Fibroblast of the aortic adventitia (primary cell): ENCODE data around the gene RNF220. TPM values are rescaled to one million over a fixed set of nuclear protein-coding genes. Genes with fewer than 3 reads are reported as not detected.

Experiments
- DNase-seq: peaks from one replicate; pipeline ENCODE4 v3.0.0-alpha.2; 2010; ENCODE audit warnings: low read depth
- H3K4me3 ChIP-seq: 2 replicates; pipeline ENCODE4 v1.5.1; 2011; ENCODE audit warnings: low read depth, mild to moderate bottlenecking, control low read depth, low read length, moderate library complexity
- total RNA-seq: library from RNA; depleted of rRNA; stranded (reverse); fragments of >200 nt; gene quantifications from 2 replicates; pipeline ENCODE4 v1.2.3, GENCODE V29; 2012; ENCODE audit warnings: low replicate concordance
- TF ChIP-seq, protein P1 (sequence below): IDR thresholded peaks from 2 replicates; pipeline ENCODE4 v1.5.1; 2011; ENCODE audit warnings: mild to moderate bottlenecking, low read length, control low read depth, inconsistent platforms; ENCODE audit not compliant: insufficient read depth

Gene RNF220
- total RNA-seq, 1 donor: 51.2 TPM

DNA sequence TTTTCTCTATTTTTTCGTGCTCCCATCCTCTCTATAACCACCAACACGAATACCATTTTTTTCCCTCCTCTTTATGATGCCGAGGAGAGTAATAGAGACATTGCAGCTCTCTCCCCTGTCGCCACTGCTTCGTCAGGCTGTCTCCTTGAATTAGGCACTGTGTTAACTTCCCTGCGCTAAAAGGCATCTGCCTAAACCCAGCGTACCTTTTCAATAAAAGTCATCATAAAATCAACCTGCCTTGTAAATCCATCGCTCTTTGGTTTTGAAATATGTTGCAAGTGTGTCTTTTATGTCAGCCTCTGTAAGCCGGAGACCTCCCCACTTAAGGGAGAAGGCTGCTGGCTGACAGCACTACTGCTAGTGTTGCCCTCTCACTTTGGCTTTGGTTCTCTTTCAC lies 8.7 kb downstream of the RNF220 start:
- no peak for DNase-seq
- TF ChIP-seq, protein P1, sequence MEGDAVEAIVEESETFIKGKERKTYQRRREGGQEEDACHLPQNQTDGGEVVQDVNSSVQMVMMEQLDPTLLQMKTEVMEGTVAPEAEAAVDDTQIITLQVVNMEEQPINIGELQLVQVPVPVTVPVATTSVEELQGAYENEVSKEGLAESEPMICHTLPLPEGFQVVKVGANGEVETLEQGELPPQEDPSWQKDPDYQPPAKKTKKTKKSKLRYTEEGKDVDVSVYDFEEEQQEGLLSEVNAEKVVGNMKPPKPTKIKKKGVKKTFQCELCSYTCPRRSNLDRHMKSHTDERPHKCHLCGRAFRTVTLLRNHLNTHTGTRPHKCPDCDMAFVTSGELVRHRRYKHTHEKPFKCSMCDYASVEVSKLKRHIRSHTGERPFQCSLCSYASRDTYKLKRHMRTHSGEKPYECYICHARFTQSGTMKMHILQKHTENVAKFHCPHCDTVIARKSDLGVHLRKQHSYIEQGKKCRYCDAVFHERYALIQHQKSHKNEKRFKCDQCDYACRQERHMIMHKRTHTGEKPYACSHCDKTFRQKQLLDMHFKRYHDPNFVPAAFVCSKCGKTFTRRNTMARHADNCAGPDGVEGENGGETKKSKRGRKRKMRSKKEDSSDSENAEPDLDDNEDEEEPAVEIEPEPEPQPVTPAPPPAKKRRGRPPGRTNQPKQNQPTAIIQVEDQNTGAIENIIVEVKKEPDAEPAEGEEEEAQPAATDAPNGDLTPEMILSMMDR: no peak
- H3K4me3 ChIP-seq: no peak overlapping the region

- TF ChIP-seq, protein P1: no peak
- no peak overlapping the region for H3K4me3 ChIP-seq
- no peak for DNase-seq
These were observed 10.0 kb downstream of the RNF220 start for GRCh38 chr1:44415013-44415412.

DNA sequence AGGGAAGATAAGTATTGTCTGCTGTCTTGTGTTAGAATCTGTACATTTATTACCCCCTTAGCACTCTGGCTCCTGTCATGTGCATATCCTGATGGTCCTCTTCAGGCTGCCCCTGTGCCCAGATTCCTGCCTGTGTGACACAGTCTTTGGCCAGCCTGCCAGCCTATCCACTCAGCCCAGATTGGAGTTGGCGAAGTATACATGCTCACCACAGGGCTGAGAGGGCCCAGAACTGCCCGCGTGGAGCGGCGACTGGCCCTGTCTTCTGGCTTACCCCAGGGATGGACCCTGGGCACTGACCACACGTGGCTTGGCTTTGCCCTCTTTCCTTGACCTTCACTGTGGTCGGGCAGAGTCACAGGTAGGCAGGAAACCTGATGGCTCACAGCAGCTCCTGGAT lies 11.4 kb downstream of the RNF220 start:
- DNase-seq: no peak
- H3K4me3 ChIP-seq: no peak overlapping the region
- TF ChIP-seq, protein P1: no peak

DNA sequence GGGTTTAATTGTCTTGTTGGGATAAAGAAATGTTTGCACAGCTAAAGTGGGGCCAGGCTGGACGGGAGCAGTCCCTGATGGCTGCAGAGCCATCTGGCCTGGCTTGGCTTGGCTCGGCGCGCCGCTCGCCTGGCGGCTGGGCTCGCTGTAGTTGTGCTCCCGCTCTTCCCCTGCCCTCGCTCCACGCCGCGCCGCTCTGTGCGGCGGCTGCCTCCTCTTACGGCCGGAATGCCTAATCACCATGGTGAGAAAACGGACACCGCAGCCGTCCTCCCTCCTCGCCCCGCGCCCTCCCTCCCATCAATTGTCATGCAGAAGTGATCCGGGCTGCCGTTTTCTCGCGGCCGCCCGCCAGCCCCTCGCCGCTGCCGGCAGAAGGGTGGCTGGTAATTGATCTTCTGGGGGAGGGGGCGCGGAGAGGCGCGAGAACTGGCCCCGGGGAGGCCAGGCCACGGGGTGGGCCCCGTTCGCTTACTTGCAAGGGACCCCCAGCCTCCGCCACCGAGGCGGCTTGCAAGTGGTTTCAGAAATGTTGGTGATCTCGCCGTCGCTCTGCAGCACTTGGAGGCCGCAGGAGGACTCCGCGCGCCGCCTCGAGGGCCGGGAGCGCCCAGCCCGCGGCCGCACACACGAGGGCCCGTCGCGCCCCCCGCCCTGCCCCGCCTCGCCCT lies 12.4 kb downstream of the RNF220 start:
- TF ChIP-seq, protein P1: no peak
- no peak overlapping the region for H3K4me3 ChIP-seq
- peak; percentile 9 for DNase-seq

- DNase-seq: no peak
- TF ChIP-seq, protein P1: no peak
- no peak overlapping the region for H3K4me3 ChIP-seq
These were observed 13.1 kb downstream of the RNF220 start for GRCh38 chr1:44418022-44418673.

DNA sequence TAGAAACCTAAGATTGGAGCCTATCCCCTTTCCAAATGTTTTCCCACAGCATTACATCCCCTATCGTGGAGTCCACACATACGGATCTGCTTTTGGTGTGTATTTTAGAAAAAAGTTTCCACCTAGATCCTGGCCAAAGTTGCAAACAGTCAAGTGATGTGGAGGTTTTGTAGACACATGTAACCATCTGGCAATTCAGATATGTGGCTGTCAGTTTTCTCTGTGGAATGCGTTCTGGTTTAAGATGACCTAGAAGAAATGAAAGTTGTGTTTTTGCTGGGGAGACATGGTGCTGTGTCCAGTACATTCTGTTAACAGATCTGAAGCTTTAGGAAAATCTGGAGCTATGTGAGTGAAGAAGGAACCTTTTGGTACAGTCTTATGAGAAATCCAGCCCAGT lies 14.8 kb downstream of the RNF220 start:
- no peak overlapping the region for H3K4me3 ChIP-seq
- TF ChIP-seq, protein P1: no peak

GRCh38 chr1:44420535-44420934 lies 15.5 kb downstream of the RNF220 start:
- TF ChIP-seq, protein P1: no peak
- no peak for DNase-seq
- H3K4me3 ChIP-seq: no peak overlapping the region

More for the DNA sequence above, 14.8 kb downstream of the RNF220 start:
- no peak for DNase-seq
